ENCODE measurements around the gene SRP9.

SRP9 gene

DNA sequence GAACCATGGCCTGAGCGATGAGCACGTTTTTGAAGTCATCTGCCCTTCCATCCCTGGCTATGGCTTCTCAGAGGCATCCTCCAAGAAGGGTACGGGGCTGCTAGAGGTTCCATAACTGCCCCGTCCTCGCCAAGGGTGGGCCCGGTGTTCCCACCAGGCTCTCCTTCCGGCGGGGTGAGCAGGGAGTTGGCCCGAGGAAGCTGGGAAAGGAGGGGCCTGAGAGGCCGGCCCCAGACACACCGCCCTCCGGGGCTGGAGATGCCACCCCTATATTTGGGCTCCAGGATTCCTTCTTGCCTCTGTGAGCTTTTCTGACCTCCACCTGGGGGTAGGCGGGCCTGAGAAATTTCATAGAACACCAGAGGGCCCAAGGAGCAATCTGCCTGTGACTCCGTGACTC, 61.2 kb downstream of the SRP9 start:
- no peak for DNase-seq (ENCODE audit: low read depth)

All from amniotic epithelial cell (primary cell).